NCI-H526 (cell line): ENCODE measurements around the gene SF3B1.
"Not testable (repeated sequence)": the region's sequence is repeated elsewhere in the genome, so short reads cannot be mapped to it uniquely, and the experiment has no call there.

Source experiments
- DNase-seq, 2 experiments: peaks; one replicate each; lab custom pipeline; 2025; lab: John Stamatoyannopoulos, UW

Gene SF3B1

DNA sequence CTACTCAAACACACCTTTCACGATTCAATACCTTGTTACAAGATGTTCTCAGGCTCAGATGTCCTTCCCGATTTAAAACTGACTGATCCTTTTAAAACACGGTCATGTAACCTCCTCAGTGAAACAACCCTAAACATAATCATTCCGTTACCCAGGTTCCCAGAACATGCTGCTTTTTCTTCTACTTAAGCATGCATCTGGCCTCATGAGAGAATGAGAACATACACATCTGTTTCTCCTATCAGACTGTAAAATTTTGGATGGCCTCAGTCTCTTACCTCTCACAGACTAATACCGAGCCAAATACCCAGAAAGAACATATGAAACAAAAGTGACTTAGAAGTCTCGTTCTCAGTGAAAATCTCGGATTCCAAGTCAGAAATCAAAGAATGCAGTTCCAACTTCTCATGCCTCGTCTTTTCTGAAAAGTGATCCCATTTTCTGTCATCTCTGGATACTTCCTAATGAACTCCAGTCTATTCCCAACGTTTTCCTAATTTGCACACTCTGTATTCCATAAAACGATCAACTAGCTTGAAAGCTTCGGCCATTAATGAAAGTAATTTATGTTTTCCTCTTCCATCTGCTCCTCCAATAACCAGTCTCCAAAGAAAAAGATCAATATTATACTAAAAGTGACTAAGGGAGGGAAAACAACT, 919 bp downstream of the SF3B1 start:
- no peak for DNase-seq

DNA sequence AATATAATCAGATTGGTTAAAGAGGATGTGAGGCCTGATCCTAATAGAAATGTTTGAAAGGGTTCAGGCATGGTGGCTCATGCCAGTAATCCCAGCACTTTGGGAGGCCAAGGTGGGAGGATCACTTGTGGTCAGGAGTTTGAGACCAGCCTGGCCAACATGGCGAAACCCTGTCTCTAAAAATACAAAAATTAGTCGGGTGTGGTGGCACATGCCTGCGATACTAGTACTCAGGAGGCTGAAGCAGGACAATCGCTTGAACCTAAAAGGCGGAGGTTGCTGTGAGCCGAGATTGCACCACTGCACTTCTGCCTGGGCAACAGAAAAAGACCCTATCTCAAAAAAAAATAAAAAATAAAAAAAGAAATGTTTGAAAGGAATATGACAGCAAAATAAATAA, 2.3 kb downstream of the SF3B1 start:
- DNase-seq = not testable (repeated sequence)

DNA sequence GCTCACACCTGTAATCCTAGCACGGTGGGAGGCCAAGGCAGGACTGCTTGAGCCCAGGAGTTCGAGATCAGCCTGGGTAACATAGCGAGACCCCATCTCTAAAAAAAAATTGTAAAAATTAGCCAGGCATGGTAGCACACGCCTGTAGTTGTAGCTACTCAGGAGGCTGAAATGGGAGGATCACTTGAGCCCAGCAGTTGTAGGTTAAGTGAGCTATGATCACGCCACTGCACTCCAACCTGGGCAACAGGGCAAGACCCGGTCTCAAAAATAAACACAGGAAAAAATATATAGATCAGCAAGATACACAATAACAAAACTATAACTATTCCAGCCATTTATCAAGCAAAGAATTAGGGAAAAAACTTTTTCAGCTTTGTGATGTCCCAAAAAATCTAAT, 3.0 kb downstream of the SF3B1 start:
- no peak for DNase-seq

DNA sequence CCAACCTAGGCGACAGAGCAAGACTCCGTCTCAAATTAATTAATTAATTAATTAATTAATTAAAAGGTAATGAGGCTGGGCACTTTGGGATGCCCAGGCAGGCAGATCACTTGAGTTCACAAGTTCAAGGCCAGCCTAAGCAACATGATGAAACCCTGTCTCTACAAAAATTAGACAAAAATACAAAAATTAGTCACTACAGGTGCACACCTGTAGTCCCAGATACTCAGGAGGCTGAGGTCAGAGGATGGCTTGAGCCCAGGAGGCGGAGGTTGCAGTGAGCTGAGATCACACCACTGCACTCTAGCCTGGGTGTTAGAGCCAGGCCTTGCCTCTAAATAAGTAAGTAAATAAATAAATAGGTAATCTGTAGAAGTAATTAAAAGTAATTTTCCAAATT, 6.8 kb downstream of the SF3B1 start:
- no peak for DNase-seq

DNA sequence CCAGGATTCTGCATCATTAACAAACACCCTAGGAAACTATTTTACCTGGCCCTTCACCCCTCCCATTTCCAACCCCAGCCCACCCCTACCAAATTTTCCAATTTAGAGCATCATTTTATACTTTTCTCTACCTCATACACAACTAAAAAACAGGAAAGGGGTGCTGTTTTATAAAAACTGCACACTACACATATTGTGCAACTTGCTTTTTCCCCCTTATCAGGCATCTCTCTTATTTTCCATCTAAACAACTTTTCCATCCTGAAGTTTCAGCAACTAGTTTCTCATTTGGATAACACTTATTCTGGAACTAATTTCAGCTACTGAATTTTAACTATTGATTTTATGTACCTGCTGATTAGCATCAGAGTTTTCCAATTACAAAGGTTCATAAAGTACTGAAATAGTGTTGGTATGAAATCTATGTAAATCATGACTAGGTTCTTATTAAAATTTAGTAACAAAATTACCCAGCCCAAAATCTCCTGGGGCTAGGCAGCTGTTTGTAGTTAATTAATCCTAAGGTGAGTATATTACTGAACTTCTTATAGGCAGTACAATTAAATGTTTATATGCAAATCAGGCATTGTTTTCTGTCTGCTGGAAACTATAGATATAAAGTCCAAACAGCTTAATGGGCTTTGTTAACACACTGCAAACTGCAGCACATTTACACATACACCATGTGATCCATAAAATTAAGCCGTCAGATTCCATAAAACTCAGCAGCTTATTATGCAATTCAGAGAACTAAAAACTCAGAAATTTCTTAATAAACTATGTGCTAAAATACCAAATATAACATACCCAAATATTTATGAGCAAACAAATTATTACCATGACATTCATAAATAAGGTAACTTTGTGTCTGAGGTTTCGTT, 7.9 kb downstream of the SF3B1 start:
- DNase-seq = peak in 1 of 2 experiments; percentile 10

DNA sequence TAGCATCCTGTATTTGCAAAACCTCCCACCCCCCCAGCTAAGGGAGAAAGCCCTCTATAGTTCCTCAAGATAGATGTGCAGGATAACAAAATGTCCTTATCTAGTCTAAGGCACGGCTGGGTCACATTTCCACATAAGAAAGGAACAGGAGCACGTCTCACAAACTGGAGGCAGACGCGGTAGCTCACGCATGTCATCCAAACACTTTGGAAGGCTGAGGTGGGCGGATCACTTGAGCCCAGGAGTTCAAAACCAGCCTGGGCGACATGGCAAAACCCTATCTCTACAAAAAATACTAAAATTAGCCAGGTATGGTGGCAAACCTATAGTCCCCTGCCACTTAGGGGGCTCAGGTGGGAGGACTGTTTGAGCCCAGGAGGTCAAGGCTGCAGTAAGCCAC, 9.3 kb downstream of the SF3B1 start:
- no peak for DNase-seq

DNA sequence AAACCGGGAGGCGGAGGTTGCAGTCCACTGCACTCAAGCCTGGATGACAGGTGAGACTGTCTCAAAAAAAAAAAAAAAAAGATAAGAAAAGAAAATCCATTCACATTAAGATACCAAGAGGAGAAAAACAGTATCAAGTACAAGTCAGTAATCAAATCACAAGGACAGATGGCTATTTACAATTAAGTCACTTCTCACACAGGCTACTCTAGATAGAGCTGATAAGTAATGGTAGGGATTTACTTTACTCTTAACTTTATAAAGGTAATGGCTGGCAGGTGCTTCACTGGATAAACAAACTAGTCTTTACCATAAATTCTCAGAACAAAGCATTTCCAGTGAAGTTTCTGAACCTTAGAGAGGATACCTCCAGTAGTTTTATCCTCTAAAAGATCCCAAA, 11.5 kb downstream of the SF3B1 start:
- no peak for DNase-seq

DNA sequence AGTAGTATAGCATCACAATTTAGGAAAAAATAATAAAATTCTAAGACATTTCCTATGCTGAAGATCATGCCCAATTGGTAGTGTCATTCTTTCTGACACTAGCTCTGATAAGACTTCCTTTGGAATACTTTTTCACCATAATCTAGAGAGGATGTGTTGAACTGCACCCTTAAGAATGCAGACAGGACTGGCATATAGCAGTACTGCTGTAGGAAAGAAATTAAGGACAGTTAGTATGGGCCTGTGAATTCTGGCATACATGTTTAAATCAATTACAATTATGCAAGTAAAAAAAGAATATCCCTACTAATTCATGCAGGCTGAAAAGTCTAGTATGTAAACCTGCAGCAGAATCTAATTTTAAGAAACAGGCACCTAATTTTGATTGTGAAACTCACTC, 15.4 kb downstream of the SF3B1 start:
- DNase-seq = no peak

DNA sequence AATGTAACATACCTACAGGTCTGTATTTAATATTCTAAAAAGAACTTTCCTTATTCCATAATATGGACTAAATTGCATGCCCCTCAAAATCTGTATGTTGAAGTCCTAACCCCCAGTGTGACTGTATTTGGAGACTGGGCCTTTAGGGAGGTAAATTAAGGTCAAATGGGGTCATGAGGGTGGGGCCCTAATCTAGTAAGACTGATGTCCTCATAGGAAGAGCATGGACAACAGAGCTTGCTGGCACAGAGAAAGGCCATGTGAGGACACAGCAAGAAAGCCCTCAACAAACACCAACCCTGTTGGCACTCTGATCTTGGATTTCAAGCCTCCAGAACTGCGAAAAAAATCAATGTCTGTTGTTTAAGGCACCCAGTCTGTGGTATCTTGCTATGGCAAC, 18.6 kb downstream of the SF3B1 start:
- no peak for DNase-seq

DNA sequence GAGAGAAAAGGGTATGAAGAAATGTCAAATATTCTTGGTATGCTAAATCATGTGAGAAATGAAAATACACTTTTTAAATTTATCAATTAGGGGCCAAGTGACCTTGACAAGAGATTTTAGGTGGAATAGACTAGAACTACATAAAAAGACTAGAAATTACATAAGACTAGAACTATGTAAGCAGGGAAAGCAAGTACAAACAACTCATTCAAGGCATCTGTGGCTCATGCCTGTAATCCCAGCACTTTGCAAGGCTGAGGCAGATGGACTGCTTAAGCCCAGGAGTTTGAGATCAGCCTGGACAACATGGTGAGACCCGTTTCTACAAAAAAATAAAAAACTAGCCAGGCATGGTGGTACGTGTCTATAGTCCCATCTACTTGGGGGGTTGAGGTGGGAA, 20.3 kb downstream of the SF3B1 start:
- DNase-seq = no peak

DNA sequence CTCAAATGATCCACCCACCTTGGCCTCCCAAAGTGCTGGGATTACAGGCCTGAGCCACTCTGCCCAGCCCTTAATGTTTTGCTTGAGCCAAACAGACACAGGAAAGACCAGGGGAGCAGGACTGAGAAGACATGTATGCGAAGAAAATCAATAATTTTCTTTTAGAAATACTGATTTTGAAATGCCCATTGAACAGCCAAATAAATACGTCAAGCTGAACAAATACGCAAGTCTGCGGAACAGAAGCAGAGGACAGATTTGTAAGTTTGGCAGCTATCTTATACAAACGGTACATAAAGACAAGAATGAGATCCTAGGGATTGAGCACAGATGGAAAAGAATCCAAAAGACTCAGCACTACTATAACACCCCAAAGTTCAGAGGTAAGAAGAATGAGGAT, 20.8 kb downstream of the SF3B1 start:
- no peak for DNase-seq

DNA sequence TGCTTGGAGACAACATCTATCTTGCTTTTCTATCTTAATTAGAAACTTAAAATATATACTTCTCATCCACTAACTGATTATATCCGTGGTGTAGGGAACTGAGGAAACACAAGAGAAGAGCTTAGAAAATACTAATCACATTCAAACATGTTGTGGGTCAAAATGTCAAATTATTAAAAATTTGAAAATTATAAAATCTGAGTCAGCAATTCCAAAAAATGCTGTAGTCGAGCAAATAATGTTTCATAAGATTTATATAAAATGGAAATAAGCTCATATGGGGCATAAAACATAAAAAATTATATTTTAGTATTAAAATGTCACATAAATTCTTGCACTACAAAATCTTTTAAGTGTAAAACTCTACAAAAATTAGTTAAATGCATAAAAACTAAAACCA, 29.2 kb downstream of the SF3B1 start:
- no peak for DNase-seq

DNA sequence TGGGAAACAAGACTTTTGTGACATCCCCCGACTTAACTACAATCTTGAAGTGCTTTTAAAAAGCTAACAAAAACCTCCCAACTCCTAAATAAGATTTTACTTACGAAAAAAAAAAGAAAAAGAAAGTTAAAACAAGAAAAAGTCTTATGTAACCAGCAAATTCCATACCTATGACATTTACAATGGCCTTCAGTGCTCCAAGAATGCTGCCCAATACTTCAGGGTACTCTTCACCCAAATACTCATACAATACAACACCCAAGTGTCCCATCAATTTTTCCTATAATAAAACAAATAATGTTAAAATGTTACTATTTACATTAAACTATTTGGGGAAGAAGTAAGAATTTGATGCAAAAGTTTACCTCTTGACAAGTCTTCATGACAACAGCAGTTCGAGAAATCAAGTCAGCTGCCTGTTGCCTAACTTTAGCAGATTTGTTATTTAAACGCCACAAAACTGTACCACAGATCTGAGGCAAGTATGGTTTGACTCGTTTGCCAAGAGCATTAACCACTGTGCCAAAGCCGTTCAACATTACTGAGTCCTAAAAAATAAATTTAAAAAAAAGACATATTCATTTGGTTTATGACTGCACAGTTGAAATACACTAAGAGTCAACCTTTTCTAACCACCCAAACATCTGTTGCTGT, 34.8 kb downstream of the SF3B1 start:
- no peak for DNase-seq

DNA sequence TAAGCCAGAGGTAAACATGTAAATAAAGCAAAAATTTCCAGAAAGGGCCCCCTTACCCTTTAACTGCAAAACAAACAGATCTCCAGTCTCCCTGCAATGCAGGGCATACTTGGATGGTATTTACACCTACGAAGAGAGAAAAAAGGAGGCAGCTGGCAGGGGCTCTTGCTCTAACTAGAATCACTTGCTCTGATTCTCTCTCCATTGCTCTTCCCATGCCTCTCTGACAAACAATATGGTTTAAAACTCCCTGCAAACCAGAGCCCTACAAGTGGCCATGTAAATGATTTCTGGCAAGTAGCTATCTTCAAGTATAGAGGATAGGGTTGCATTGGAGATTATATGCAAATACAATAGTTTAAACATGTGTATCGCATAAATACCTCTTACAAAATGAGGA, 35.9 kb downstream of the SF3B1 start:
- peak; percentile 55 to 70 for DNase-seq

DNA sequence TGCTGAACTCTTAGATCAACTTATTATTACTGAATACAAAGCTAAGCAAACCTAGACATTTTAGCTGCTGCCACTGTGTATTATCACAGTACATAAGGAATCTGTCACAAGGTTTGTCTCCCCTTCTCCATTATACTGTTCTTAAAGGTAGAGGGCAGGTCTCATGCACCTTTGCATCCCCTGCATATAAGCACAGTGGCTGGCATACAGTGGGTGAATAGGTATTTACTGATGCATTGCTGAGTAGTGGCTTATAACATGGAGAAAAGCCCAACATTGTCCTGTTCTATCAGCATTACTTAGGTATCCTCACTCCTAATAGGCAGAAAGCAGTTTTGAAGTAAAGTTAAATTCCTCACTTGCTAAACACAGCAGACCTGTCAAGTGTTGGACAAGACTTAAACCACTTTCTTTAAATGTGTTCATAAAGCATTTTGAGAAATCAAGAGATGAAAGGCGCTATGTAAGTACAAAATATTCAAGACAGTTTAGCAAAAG, 43.6 kb downstream of the SF3B1 start:
- DNase-seq = no peak

DNA sequence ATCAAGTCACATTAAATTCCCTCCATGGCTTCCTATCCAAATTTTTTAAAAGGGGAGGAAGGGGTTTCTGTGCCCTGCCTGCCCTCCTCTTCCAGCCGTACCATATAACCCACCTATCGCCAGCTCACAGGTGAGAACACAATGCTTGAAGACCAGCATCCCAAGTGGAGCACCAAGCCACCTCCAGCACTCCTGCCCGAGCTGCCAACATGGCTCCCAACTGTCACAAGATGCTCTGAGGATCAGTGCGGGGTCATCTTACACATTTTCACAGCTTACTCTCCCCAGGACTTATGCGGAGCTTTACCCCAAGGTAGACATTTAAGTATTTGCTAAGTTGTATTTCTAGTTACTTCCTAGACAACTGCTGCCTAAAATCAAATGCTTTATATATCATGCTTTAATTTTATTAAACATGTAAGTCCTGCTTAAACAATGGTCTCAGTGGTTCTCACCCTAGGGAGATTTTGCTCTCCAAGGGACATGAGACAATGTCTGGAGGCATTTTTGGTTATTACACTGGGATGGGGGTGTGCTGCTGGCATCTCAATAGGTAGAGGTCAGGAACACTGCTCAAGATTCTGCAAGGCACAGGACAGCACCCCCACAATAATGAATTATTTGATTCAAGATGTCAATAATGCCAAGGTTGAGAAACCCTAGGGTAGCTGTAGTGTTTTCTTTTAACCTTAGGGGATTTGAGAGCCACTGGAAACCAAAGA, 45.8 kb downstream of the SF3B1 start:
- no peak for DNase-seq

DNA sequence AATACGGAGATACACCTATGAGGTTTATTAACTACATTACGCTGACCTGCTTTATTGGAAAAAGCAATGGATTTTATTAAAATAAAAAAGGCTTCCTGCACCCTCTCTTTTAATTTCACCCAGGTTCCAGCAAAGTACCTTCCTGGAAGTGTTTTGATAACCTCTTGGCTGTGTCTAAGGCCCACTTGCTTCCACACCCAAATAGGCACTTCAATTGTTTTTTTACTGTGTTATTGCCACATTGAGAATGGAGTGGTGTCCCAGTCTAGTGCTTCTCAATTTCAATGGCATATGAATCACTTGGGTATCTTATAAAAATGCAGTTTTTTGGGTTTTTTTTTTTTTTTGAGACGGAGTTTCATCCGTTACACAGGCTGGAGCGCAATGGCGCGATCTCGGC, 47.6 kb downstream of the SF3B1 start:
- DNase-seq = no peak

DNA sequence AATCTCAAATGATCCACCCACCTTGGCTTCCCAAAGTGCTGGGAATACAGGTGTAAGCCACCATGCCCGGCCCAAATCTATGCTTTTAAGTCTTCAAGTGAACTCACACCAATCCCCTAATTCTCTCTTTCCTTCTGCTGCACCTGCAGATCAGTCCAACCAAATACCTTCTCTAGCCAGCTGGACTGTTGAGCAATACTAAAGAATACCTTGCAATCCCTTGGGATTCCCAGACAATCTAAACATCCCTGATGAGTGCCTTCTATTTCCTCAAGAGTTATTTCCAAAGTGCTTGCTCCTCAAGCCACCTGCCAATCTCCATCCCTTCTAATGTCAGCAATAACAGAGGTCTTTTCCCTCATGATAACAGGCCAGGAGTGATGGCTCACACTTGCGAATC, 48.6 kb downstream of the SF3B1 start:
- DNase-seq = no peak

DNA sequence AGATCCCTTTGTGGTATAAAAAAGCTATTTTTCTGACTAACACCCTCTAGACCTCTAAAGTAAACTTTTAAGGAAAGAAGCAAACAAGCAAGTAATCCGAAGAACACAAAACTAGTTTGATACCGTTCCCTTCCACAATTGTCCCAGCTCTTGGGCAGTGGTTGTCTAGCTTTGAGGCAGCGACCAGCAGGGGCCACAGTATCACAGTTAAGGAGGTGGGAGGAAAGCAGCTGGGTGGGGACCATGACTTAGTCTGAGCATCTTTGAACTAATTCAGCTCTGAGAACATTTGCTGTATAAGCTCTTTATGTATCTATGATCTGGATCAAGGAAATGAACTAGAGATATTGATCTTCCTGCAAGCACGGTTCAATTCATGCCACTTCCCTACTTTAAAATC, 51.0 kb downstream of the SF3B1 start:
- DNase-seq = no peak

DNA sequence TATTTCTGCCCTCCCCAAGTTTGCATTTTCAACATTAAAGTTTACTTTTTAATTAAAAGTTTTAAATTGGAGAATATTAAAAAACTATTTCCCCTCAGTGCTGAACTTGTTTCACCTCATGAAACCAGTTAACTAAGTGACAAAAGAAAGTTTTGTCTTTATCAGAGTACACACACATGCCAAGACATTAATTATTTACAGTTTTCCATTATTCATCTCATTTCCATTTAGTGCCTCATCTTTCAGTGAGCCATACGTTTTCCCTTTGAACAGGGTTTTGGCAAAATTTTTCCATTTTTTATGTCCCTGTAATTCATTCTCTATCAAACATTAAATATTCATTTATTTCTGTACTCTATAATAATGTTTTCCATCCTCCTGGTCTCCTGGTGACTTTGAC, 53.2 kb downstream of the SF3B1 start:
- DNase-seq = no peak

DNA sequence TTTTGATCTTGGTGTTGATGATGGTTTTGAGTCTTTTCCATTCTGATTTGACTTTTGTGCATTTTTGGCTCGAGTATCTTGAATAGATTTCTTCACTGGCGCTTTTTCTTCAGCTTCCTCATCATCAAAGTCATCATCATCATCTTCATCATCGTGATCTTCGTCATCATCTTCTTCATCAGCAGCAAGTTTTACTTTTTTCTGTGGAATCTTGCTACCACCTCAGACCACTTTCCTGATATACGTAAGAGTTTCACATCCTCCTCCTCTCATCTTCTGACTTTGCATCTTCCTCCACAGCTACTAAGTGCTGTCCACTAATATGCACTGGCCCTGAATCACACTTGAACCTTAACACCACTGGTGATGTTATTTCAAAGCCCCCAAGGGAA, 54.9 kb downstream of the SF3B1 start:
- not testable (repeated sequence) for DNase-seq

DNA sequence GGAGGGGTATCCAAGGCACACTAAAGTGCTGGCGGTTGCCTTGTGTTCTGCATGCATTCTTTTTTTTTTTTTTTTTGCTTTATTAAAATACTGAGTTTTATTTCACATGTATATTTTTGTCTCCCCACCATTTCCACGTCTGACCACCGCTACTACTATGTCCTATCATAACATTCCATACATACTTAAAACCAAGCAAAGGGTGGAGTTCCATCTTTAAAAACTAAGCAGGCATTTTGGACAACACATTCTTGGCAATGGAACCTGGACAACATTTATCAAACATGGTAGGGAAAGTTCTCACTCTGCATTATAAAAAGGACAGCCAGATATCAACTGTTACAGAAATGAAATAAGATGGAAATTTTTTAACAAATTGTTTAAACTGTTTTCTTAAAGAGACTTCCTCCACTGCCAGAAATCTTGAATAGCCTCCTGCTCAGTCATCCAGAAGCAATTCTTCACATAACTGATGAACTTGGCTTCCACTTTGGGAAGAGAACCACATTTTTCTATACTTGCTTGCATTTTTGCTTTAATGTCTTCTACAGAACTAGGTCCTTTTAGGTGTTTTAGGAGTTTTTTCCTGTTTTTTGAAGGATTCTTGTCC, 55.4 kb downstream of the SF3B1 start:
- DNase-seq = not testable (repeated sequence)
